K562 (cell line): ENCODE results near the gene HJV. TPM values are rescaled to one million over a fixed set of nuclear protein-coding genes. Genes with fewer than 3 reads are reported as not detected.

Experiments
- ATAC-seq: fragments of 200-7000 bp; cut with Tn5 transposase; 3 replicates; pipeline ENCODE4 v1.9.1; 2020; ENCODE audit warnings: moderate library complexity
- BruUV-seq: library from RNA; stranded (reverse); fragments of 400-500 nt; replicated peaks from 2 replicates; lab custom pipeline; 2021; lab: Mats Ljungman, UMichigan
- CTCF ChIA-PET: fragments of 300-600 bp; formaldehyde crosslinking; extraction: SDS; loops from one replicate; lab custom pipeline; 2021; ENCODE audit warnings: low intra/inter-chr PET ratio; lab: Yijun Ruan, JAX
- POLR2A ChIA-PET: fragments of 300-600, 350-650 bp; sonication (Branson Sonifier 250); formaldehyde crosslinking; extraction: SDS; loops from one replicate; lab custom pipeline; 2021; ENCODE audit warnings: antibody characterized with exemption, inconsistent platforms; lab: Yijun Ruan, JAX
- DNase-seq, 4 experiments: peaks; one replicate each; pipeline versions ENCODE4 v3.0.0 to v3.0.0-alpha.2; 2011 to 2018; ENCODE audit warnings: low spot score in 3 of 4, mixed read lengths in 3 of 4; ENCODE audit errors: extremely low read depth in 1 of 4
- FAIRE-seq: peaks from 2 replicates; lab custom pipeline; 2011; peaks lifted over from hg19 to GRCh38; lab: Jason Lieb, UNC
- H2AFZ ChIP-seq: 2 replicates; pipeline ENCODE4 v1.6.0; 2011; ENCODE audit warnings: low read depth, low read length, control low read depth, inconsistent platforms
- H3K27ac ChIP-seq: fragments of 200-600 bp; 3 replicates; pipeline ENCODE4 v1.8.0; 2011; ENCODE audit warnings: low read depth, mild to moderate bottlenecking, control low read depth, inconsistent platforms, low read length, moderate library complexity, mixed read lengths; ENCODE audit errors: extremely low read depth
- H3K27me3 ChIP-seq, 2 experiments: fragments of 300-600 bp in 1 of 2; 2 replicates in 1 of 2; 3 replicates in 1 of 2; pipeline versions ENCODE4 v1.6.0 to v1.8.0; 2011; ENCODE audit warnings: inconsistent platforms in 2 of 2, low read length in 2 of 2, mild to moderate bottlenecking in 1 of 2, mixed read lengths in 1 of 2, moderate library complexity in 1 of 2; ENCODE audit not compliant: control insufficient read depth in 2 of 2, insufficient read depth in 2 of 2
- H3K36me3 ChIP-seq: fragments of 300-600 bp; 3 replicates; pipeline ENCODE4 v1.8.0; 2011; ENCODE audit warnings: mild to moderate bottlenecking, low read length, inconsistent platforms; ENCODE audit not compliant: control insufficient read depth, insufficient read depth
- H3K4me1 ChIP-seq, 2 experiments: fragments of 200-600 bp in 1 of 2; replicated peaks in 1 of 2; 2 replicates in 1 of 2; 3 replicates in 1 of 2; pipeline versions ENCODE4 v1.5.1 to v1.8.0; 2011; ENCODE audit warnings: inconsistent platforms in 2 of 2, low read length in 2 of 2, mild to moderate bottlenecking in 1 of 2, mixed read lengths in 1 of 2, moderate library complexity in 1 of 2; ENCODE audit not compliant: control insufficient read depth in 2 of 2, insufficient read depth in 2 of 2
- H3K4me2 ChIP-seq: 2 replicates; pipeline ENCODE4 v1.6.1; 2011; ENCODE audit warnings: low read length, control low read depth, inconsistent platforms, mixed read lengths; ENCODE audit not compliant: insufficient read depth
- H3K4me3 ChIP-seq: fragments of 200-600 bp; sonication (generic), shearing (Covaris generic); 2 replicates; pipeline ENCODE4 v1.5.1; 2016; ENCODE audit warnings: control low read depth, inconsistent platforms
- H3K79me2 ChIP-seq: fragments of 200-600 bp; 3 replicates; pipeline ENCODE4 v1.8.0; 2011; ENCODE audit warnings: low read length, inconsistent platforms; ENCODE audit not compliant: control insufficient read depth, insufficient read depth
- H3K9ac ChIP-seq, 2 experiments: 2 replicates each; pipeline versions ENCODE4 v1.6.0 to v1.6.1; 2011; ENCODE audit warnings: low read depth in 2 of 2, low read length in 2 of 2, control low read depth in 1 of 2, inconsistent platforms in 1 of 2, mild to moderate bottlenecking in 1 of 2, mixed read lengths in 1 of 2; ENCODE audit not compliant: insufficient read depth in 1 of 2
- H3K9me1 ChIP-seq: one replicate; pipeline ENCODE4 v1.6.0; 2011; ENCODE audit warnings: inconsistent platforms, mild to moderate bottlenecking, low read length, moderate library complexity; ENCODE audit not compliant: control insufficient read depth, insufficient read depth
- H3K9me3 ChIP-seq: replicated peaks from 2 replicates; pipeline ENCODE4 v1.5.1; 2011; ENCODE audit warnings: low read depth, low read length, inconsistent platforms; ENCODE audit not compliant: control insufficient read depth, insufficient read depth
- H4K20me1 ChIP-seq: replicated peaks from 2 replicates; pipeline ENCODE4 v1.6.1; 2011; ENCODE audit warnings: low read length, inconsistent platforms, mixed read lengths; ENCODE audit not compliant: control insufficient read depth, insufficient read depth
- FOXP4 ChIP-seq: sonication (generic); formaldehyde crosslinking; IDR thresholded peaks from 2 replicates; pipeline ENCODE4 v1.8.0; 2022; ENCODE audit warnings: mild to moderate bottlenecking, missing genetic modification reagents, borderline replicate concordance
- GTF2A2 ChIP-seq: IDR thresholded peaks from 2 replicates; pipeline ENCODE4 v1.6.1; 2016; ENCODE audit warnings: mild to moderate bottlenecking, missing genetic modification characterization, missing compliant biosample characterization
- HNRNPUL1 ChIP-seq: fragments of 200-400 bp; formaldehyde crosslinking; IDR thresholded peaks from 2 replicates; pipeline ENCODE4 v1.6.1; 2017; ENCODE audit warnings: low read length
- ILF3 ChIP-seq: fragments of 450-650 bp; IDR thresholded peaks from 2 replicates; pipeline ENCODE4 v1.6.1; 2018; ENCODE audit warnings: antibody characterized with exemption, mild to moderate bottlenecking, moderate library complexity, borderline replicate concordance
- MAFG ChIP-seq: fragments of 450-650 bp; conservative IDR thresholded peaks from 2 replicates; pipeline ENCODE4 v1.6.1; 2016; ENCODE audit warnings: missing genetic modification characterization, missing compliant biosample characterization
- MXI1 ChIP-seq: IDR thresholded peaks from 2 replicates; pipeline ENCODE4 v1.6.1; 2011; ENCODE audit warnings: low read depth, mild to moderate bottlenecking, improper control_type of control experiment, low read length
- NR2C2 ChIP-seq, 2 experiments: fragments of 200-800 bp in 1 of 2; sonication (Bioruptor generic) in 1 of 2; sonication (generic) in 1 of 2; formaldehyde crosslinking in 1 of 2; IDR thresholded peaks; 2 replicates each; pipeline versions ENCODE4 v1.6.1 to v1.8.0; 2016 to 2022; ENCODE audit warnings: mild to moderate bottlenecking in 1 of 2, missing compliant biosample characterization in 1 of 2, missing genetic modification characterization in 1 of 2, missing genetic modification reagents in 1 of 2
- POLR2AphosphoS2 ChIP-seq: IDR thresholded peaks from 2 replicates; pipeline ENCODE4 v1.6.1; 2012; ENCODE audit warnings: low read length, improper control_type of control experiment
- POLR2B ChIP-seq: fragments of 450-650 bp; IDR thresholded peaks from 2 replicates; pipeline ENCODE4 v1.6.1; 2018; ENCODE audit warnings: low read depth; ENCODE audit not compliant: partially characterized antibody
- SRSF7 ChIP-seq: fragments of 200-400 bp; formaldehyde crosslinking; optimal IDR thresholded peaks from 2 replicates; pipeline ENCODE3; 2017; ENCODE audit warnings: mild to moderate bottlenecking, low read depth, low read length
- TCF15 ChIP-seq: fragments of 250-450 bp; sonication (Bioruptor Pico); IDR thresholded peaks from 2 replicates; pipeline ENCODE4 v1.8.0; 2022; ENCODE audit warnings: moderate library complexity, mild to moderate bottlenecking, inconsistent platforms
- TOE1 ChIP-seq, 2 experiments: fragments of 450-650 bp in 1 of 2; sonication (generic) in 1 of 2; formaldehyde crosslinking in 1 of 2; IDR thresholded peaks; 2 replicates each; pipeline versions ENCODE4 v1.7.1 to v1.8.0; 2016 to 2022; ENCODE audit warnings: borderline replicate concordance in 2 of 2, mild to moderate bottlenecking in 2 of 2, antibody characterized with exemption in 1 of 2, inconsistent platforms in 1 of 2, low read depth in 1 of 2, missing genetic modification reagents in 1 of 2, moderate library complexity in 1 of 2
- U2AF2 ChIP-seq: fragments of 200-400 bp; formaldehyde crosslinking; optimal IDR thresholded peaks from 2 replicates; pipeline ENCODE3; 2017; ENCODE audit warnings: low read depth, mild to moderate bottlenecking, low read length
- ZEB2 ChIP-seq: fragments of 450-650 bp; IDR thresholded peaks from 2 replicates; pipeline ENCODE4 v1.6.1; 2016
- ZZZ3 ChIP-seq: fragments of 450-650 bp; IDR thresholded peaks from 2 replicates; pipeline ENCODE4 v1.6.1; 2016; ENCODE audit warnings: antibody characterized with exemption, mild to moderate bottlenecking, moderate library complexity
- WGBS: fragments of 100-300 bp; shearing (Covaris generic); methylation state at CpG from one replicate; pipeline ENCODE4 v1.1.6; 2016; ENCODE audit warnings: low coverage, mixed read lengths; ENCODE audit not compliant: insufficient coverage; ENCODE audit errors: missing lambda C conversion rate; 5-methylcytosine and 5-hydroxymethylcytosine counted together
- in situ Hi-C: fragments of 300-500 bp; cut with MboI; formaldehyde crosslinking; loops from 4 replicates; pipeline ENCODE4 v1.15.0; 2018; ENCODE audit warnings: inconsistent platforms, mixed read lengths
- intact Hi-C: fragments of 100-400 bp; cut with micrococcal nuclease; formaldehyde crosslinking; loops from 2 replicates; pipeline ENCODE4 v1.14.2; 2022
- polyA plus RNA-seq, 8 experiments: library from polyadenylated mRNA; depleted of rRNA in 4 of 8; stranded (reverse) in 5 of 8; unstranded in 3 of 8; fragments of >200 nt; fragmentation: Nextera tagmentation in 2 of 8; fragmentation: Illumina TruSeq in 1 of 8; extraction: Ambion mirVana in 2 of 8; extraction: Trizol in 1 of 8; gene quantifications; 2 replicates each; pipeline versions ENCODE4 v1.2.1 to v1.2.3, GENCODE V29; 2011 to 2014; ENCODE audit warnings: inconsistent platforms in 1 of 8, missing spikeins in 1 of 8
- total RNA-seq, 7 experiments: library from RNA; depleted of rRNA in 6 of 7; stranded (reverse); fragments of >200 nt in 6 of 7; fragmentation: Illumina TruSeq in 2 of 7; extraction: Trizol in 2 of 7; gene quantifications; 2 replicates each; pipeline versions ENCODE4 v1.2.1 to v1.2.3, GENCODE V29; 2011 to 2021; ENCODE audit warnings: low replicate concordance in 1 of 7

Gene HJV
- total and polyA plus RNA-seq, 9 of the 15 experiments (the other 6 are each of a cell fraction or from before 2014, with no cell fraction given) = 1.0 to 6.6 (median 2.4) TPM

GRCh38 chr1:146012703-146013558, 8.6 kb downstream of the HJV start (continued):
- TF ChIP-seq TOE1 (IDR thresholded peaks at IDR 0.05; ENCODE audit: borderline replicate concordance) = no peak
- TF ChIP-seq TOE1 (CRISPR knock-in tag; IDR thresholded peaks at IDR 0.05; ENCODE audit: borderline replicate concordance, low read depth) = no peak
- TF ChIP-seq ILF3 = 0 out of 2 replicates have a peak, but pooled peaks have one; percentile 57
- no peak for TF ChIP-seq GTF2A2
- no peak for TF ChIP-seq U2AF2
- TF ChIP-seq TCF15 (CRISPR knock-in tag) = no peak
- TF ChIP-seq MXI1 = no peak
- no peak for TF ChIP-seq POLR2AphosphoS2

- no peak for DNase-seq
- no peak overlapping the region for H3K4me3 ChIP-seq
- no peaks in the 10 kb centered on the region for H3K79me2 ChIP-seq
- no peak for ATAC-seq
- peak overlapping the region; percentile 25; the same call in 1 of the 3 replicates for H3K27ac ChIP-seq
- no peaks in the 10 kb centered on the region for H3K27me3 ChIP-seq
- no peak overlapping the region for H3K4me2 ChIP-seq
- H3K9me1 ChIP-seq = no peaks in the 10 kb centered on the region
- H3K36me3 ChIP-seq = no peaks in the 10 kb centered on the region
- in situ Hi-C loops (loop anchor here (5.0 kb wide), 1 partner anchor 163 kb away; the partner anchor contains the start of gene NUDT17), intact Hi-C loops (loop anchor here (10.0 kb wide), 1 partner anchor 285 kb away; no protein-coding TSS in a partner anchor)
- 93% methylated on average over 4 of the region's 8 CpGs for WGBS
- POLR2A ChIA-PET = interaction anchor here (1.3 to 2.0 kb wide), 6 partner anchors 12 to 31 kb away, joined by 3 to 8 read pairs (median 6); partner anchors contain the start of gene HJV
- H3K4me1 ChIP-seq = peaks cover 11 to 14% of the 10 kb centered on the region in 2 experiments
- H4K20me1 ChIP-seq = no peaks in the 10 kb centered on the region
- BruUV-seq = no TSS peak
- no peak for FAIRE-seq
- H2AFZ ChIP-seq = peak overlapping the region; percentile 22; the same call in 1 of the 2 replicates
- no peak overlapping the region for H3K9ac ChIP-seq
- CTCF ChIA-PET = no interaction called here
- H3K9me3 ChIP-seq = no peaks in the 10 kb centered on the region
- no peak for TF ChIP-seq ZZZ3
- no peak for TF ChIP-seq MAFG (tag)
- TF ChIP-seq SRSF7 = no peak
- no peak for TF ChIP-seq NR2C2 (CRISPR knock-in tag; IDR thresholded peaks at IDR 0.05)
- TF ChIP-seq NR2C2 (tag; IDR thresholded peaks at IDR 0.05) = no peak
- no peak for TF ChIP-seq FOXP4
- TF ChIP-seq POLR2B = no peak
- no peak for TF ChIP-seq ZEB2
- TF ChIP-seq HNRNPUL1 = no peak
Observed at GRCh38 chr1:146010126-146010738, 11.3 kb downstream of the HJV start.
